Liver (tissue), 9 donors: ENCODE measurements around the gene CRYZ. TPM values are rescaled to one million over a fixed set of nuclear protein-coding genes. Genes with fewer than 3 reads are reported as not detected.

Experiments
- DNase-seq: peaks from one replicate; pipeline ENCODE4 v3.0.0-alpha.2; 2017; ENCODE audit warnings: low spot score
- H3K27ac ChIP-seq, 2 donors: one replicate each; pipeline ENCODE4 v1.7.0; 2013; ENCODE audit warnings: inconsistent platforms in 2 of 2, low read length in 2 of 2, control low read depth in 1 of 2, low read depth in 1 of 2, mild to moderate bottlenecking in 1 of 2
- H3K27me3 ChIP-seq, 4 donors: one replicate each; pipeline versions ENCODE4 v1.6.1 to v1.7.0; 2013; ENCODE audit warnings: low read length in 3 of 4, inconsistent platforms in 1 of 4, mild to moderate bottlenecking in 1 of 4, moderate library complexity in 1 of 4; ENCODE audit not compliant: control insufficient read depth in 4 of 4, insufficient read depth in 4 of 4
- H3K36me3 ChIP-seq, 4 donors: one replicate each; pipeline versions ENCODE4 v1.6.1 to v1.7.0; 2013; ENCODE audit warnings: low read length in 3 of 4, mild to moderate bottlenecking in 3 of 4, low read depth in 1 of 4, moderate library complexity in 1 of 4; ENCODE audit not compliant: control insufficient read depth in 4 of 4, insufficient read depth in 3 of 4
- H3K4me1 ChIP-seq, 4 donors: one replicate each; pipeline versions ENCODE4 v1.6.1 to v1.7.0; 2013; ENCODE audit warnings: low read length in 3 of 4, mild to moderate bottlenecking in 3 of 4, moderate library complexity in 1 of 4; ENCODE audit not compliant: control insufficient read depth in 4 of 4, insufficient read depth in 4 of 4
- H3K4me3 ChIP-seq, 3 donors: one replicate each; pipeline versions ENCODE4 v1.6.1 to v1.7.0; 2013; ENCODE audit warnings: low read length in 3 of 3, control low read depth in 1 of 3, low read depth in 1 of 3, mild to moderate bottlenecking in 1 of 3
- H3K9ac ChIP-seq, 2 donors: one replicate each; pipeline ENCODE4 v1.7.0; 2013; ENCODE audit warnings: low read length in 2 of 2, mild to moderate bottlenecking in 2 of 2, moderate library complexity in 2 of 2, control low read depth in 1 of 2, low read depth in 1 of 2
- H3K9me3 ChIP-seq, 4 donors: one replicate each; pipeline versions ENCODE4 v1.6.1 to v1.7.0; 2013; ENCODE audit warnings: low read length in 3 of 4; ENCODE audit not compliant: control insufficient read depth in 4 of 4
- EGR1 ChIP-seq, 2 donors: IDR thresholded peaks; 2 replicates each; pipeline ENCODE4 v1.6.1; 2016 to 2018; ENCODE audit warnings: antibody characterized with exemption in 2 of 2, low read depth in 2 of 2
- FOXA1 ChIP-seq: IDR thresholded peaks from 2 replicates; pipeline ENCODE4 v1.6.1; 2016; ENCODE audit warnings: antibody characterized with exemption
- FOXA2 ChIP-seq: IDR thresholded peaks from 2 replicates; pipeline ENCODE4 v1.6.1; 2016; ENCODE audit warnings: antibody characterized with exemption
- GABPA ChIP-seq, 2 donors: IDR thresholded peaks in 1 of 2; conservative IDR thresholded peaks in 1 of 2; 2 replicates each; pipeline ENCODE4 v1.6.1; 2016; ENCODE audit warnings: antibody characterized with exemption in 2 of 2, mild to moderate bottlenecking in 1 of 2, moderate library complexity in 1 of 2
- HNF4A ChIP-seq, 2 donors: conservative IDR thresholded peaks; 2 replicates each; pipeline ENCODE4 v1.6.1; 2016; ENCODE audit warnings: antibody characterized with exemption in 2 of 2, mild to moderate bottlenecking in 2 of 2
- HNF4G ChIP-seq: IDR thresholded peaks from 2 replicates; pipeline ENCODE4 v1.6.1; 2016; ENCODE audit warnings: antibody characterized with exemption
- JUND ChIP-seq, 2 donors: IDR thresholded peaks; 2 replicates each; pipeline ENCODE4 v1.6.1; 2016; ENCODE audit warnings: antibody characterized with exemption in 2 of 2
- NR2F2 ChIP-seq: IDR thresholded peaks from 2 replicates; pipeline ENCODE4 v1.6.1; 2016; ENCODE audit warnings: antibody characterized with exemption
- RAD21 ChIP-seq, 2 donors: IDR thresholded peaks; 2 replicates each; pipeline ENCODE4 v1.6.1; 2016; ENCODE audit warnings: antibody characterized with exemption in 2 of 2, mild to moderate bottlenecking in 2 of 2
- REST ChIP-seq: IDR thresholded peaks from 2 replicates; pipeline ENCODE4 v1.6.1; 2016; ENCODE audit warnings: antibody characterized with exemption, mild to moderate bottlenecking
- RXRA ChIP-seq, 2 donors: IDR thresholded peaks; 2 replicates each; pipeline ENCODE4 v1.6.1; 2017 to 2018; ENCODE audit warnings: antibody characterized with exemption in 2 of 2, mild to moderate bottlenecking in 1 of 2
- SP1 ChIP-seq: IDR thresholded peaks from 2 replicates; pipeline ENCODE4 v1.6.1; 2018; ENCODE audit warnings: antibody characterized with exemption, mild to moderate bottlenecking
- TAF1 ChIP-seq: conservative IDR thresholded peaks from 2 replicates; pipeline ENCODE4 v1.6.1; 2016; ENCODE audit warnings: antibody characterized with exemption, mild to moderate bottlenecking
- YY1 ChIP-seq: IDR thresholded peaks from 2 replicates; pipeline ENCODE4 v1.6.1; 2016; ENCODE audit warnings: antibody characterized with exemption, mild to moderate bottlenecking
- ZBTB33 ChIP-seq: IDR thresholded peaks from 2 replicates; pipeline ENCODE4 v1.6.1; 2016; ENCODE audit warnings: antibody characterized with exemption
- WGBS: extraction: QIAGEN DNeasy Blood & Tissue Kit; methylation state at CpG from one replicate; pipeline ENCODE4 v1.1.7; 2013; 5-methylcytosine and 5-hydroxymethylcytosine counted together
- polyA plus RNA-seq, 2 donors: library from polyadenylated mRNA; stranded (reverse) in 1 of 2; unstranded in 1 of 2; fragments of 200-250 nt in 1 of 2; fragments of >200 nt in 1 of 2; fragmentation: Nextera tagmentation in 1 of 2; extraction: Ambion mirVana in 1 of 2; gene quantifications; one replicate each; pipeline versions ENCODE4 v1.2.1 to v1.2.3, GENCODE V29; 2013 to 2015
- total RNA-seq, 2 donors: library from RNA; depleted of rRNA; stranded (reverse); fragments of >200 nt; gene quantifications; one replicate each; pipeline ENCODE4 v1.2.3, GENCODE V29; 2014
- TF ChIP-seq, protein P1 (sequence below): IDR thresholded peaks from 2 replicates; pipeline ENCODE4 v1.6.1; 2016; ENCODE audit warnings: antibody characterized with exemption
- TF ChIP-seq, protein P2 (sequence below): IDR thresholded peaks from 2 replicates; pipeline ENCODE4 v1.6.1; 2016; ENCODE audit warnings: antibody characterized with exemption
- TF ChIP-seq, protein P3 (sequence below): fragments of 150-350 bp; IDR thresholded peaks from 2 replicates; pipeline ENCODE4 v1.5.1; 2017; ENCODE audit warnings: improper control_type of control experiment, low read depth, low read length; ENCODE audit not compliant: missing input control
- donor health status: healthy.
- donor health status: healthy.
- donor health status: healthy.
- donor health status: healthy.
- donor health status: healthy.

Gene CRYZ, protein sequence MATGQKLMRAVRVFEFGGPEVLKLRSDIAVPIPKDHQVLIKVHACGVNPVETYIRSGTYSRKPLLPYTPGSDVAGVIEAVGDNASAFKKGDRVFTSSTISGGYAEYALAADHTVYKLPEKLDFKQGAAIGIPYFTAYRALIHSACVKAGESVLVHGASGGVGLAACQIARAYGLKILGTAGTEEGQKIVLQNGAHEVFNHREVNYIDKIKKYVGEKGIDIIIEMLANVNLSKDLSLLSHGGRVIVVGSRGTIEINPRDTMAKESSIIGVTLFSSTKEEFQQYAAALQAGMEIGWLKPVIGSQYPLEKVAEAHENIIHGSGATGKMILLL
- 100 to 1,000 TPM; 104 to 183 TPM for total RNA-seq
- 100 to 1,000 TPM; 123 to 139 TPM for polyA plus RNA-seq

- no peaks in the 10 kb centered on the region for H3K9me3 ChIP-seq
- H3K9ac ChIP-seq = peak within 1 kb of the TSS; percentile 91 to 95
- peaks cover 1 to 12% (median 9%) of the 10 kb centered on the region in 4 donors for H3K36me3 ChIP-seq
- H3K4me3 ChIP-seq = peak within 1 kb of the TSS; percentile 71 to 99 (median 85)
- DNase-seq = peak; percentile 83
- under 1% methylated on average over 30 of the region's 30 CpGs for WGBS
- peak within 1 kb of the TSS; percentile 92 to 93 for H3K27ac ChIP-seq
- H3K4me1 ChIP-seq = peaks cover 4 to 44% (median 30%) of the 10 kb centered on the region in 4 donors
- TF ChIP-seq TAF1 (peak; percentile 86), FOXA2 (peak; percentile 50), YY1 (peak; percentile 100), SP1 (peak; percentile 78), RAD21 (IDR thresholded peaks at IDR 0.05) (no peak), REST (peak; percentile 90), FOXA1 (peak; percentile 30), GABPA (IDR thresholded peaks at IDR 0.05 in 1 of 2, conservative IDR thresholded peaks at IDR 0.05 in 1 of 2) (peak in 1 of 2 donors; percentile 77), RXRA (IDR thresholded peaks at IDR 0.05) (peak; percentile 51 to 67), JUND (IDR thresholded peaks at IDR 0.05) (peak; percentile 35 to 66), NR2F2 (peak; percentile 32), ZBTB33 (peak; percentile 96), EGR1 (IDR thresholded peaks at IDR 0.05; ENCODE audit: low read depth in 2 of 2) (peak in 1 of 2 donors; percentile 82), HNF4A (conservative IDR thresholded peaks at IDR 0.05) (peak; percentile 57 to 61), HNF4G (no peak)
- TF ChIP-seq, protein P1, sequence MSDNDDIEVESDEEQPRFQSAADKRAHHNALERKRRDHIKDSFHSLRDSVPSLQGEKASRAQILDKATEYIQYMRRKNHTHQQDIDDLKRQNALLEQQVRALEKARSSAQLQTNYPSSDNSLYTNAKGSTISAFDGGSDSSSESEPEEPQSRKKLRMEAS = peak; percentile 73
- TF ChIP-seq, protein P2, sequence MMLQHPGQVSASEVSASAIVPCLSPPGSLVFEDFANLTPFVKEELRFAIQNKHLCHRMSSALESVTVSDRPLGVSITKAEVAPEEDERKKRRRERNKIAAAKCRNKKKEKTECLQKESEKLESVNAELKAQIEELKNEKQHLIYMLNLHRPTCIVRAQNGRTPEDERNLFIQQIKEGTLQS = no peak
- TF ChIP-seq, protein P3, sequence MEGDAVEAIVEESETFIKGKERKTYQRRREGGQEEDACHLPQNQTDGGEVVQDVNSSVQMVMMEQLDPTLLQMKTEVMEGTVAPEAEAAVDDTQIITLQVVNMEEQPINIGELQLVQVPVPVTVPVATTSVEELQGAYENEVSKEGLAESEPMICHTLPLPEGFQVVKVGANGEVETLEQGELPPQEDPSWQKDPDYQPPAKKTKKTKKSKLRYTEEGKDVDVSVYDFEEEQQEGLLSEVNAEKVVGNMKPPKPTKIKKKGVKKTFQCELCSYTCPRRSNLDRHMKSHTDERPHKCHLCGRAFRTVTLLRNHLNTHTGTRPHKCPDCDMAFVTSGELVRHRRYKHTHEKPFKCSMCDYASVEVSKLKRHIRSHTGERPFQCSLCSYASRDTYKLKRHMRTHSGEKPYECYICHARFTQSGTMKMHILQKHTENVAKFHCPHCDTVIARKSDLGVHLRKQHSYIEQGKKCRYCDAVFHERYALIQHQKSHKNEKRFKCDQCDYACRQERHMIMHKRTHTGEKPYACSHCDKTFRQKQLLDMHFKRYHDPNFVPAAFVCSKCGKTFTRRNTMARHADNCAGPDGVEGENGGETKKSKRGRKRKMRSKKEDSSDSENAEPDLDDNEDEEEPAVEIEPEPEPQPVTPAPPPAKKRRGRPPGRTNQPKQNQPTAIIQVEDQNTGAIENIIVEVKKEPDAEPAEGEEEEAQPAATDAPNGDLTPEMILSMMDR = peak; percentile 26
- no peaks in the 10 kb centered on the region for H3K27me3 ChIP-seq
These were observed at the start of gene CRYZ, which contains the start of gene TYW3 for GRCh38 chr1:74732960-74733603. CRYZ (minus strand) TSS chr1:74733050; CDS start chr1:74724821, 8,229 bp downstream. TYW3 (plus strand) TSS chr1:74733152; CDS start chr1:74733245, 93 bp downstream.
